ENCODE data around the gene RASL12. TPM values are rescaled to one million over a fixed set of nuclear protein-coding genes. Genes with fewer than 3 reads are reported as not detected.

Gene RASL12
- total and polyA plus RNA-seq, 2 of the 4 experiments (the other 2 are of a cell fraction): 0.18 to 0.22 TPM

- no peak overlapping the region for H3K56ac ChIP-seq (ENCODE audit: extremely low read depth, insufficient read depth, low read length)
- in situ Hi-C loops (cut with MboI; ENCODE audit: low sequenced_read_pairs): no loop called here
- no peak overlapping the region for H3K23ac ChIP-seq (ENCODE audit: low read depth, low read length)
- no peak overlapping the region for H2BK120ac ChIP-seq (ENCODE audit: low read depth, low read length)
- H3K27ac ChIP-seq (ENCODE audit: insufficient read depth, low read length): no peak overlapping the region
- no peak for DNase-seq
- H3K9me1 ChIP-seq (ENCODE audit: insufficient read depth, low read length): peaks cover 3% of the 10 kb centered on the region; the same call in 1 of the 2 replicates
- H3K4me2 ChIP-seq (ENCODE audit: low read depth, low read length): no peak overlapping the region
- no TSS peak for BruUV-seq (replicated peaks)
- H2BK15ac ChIP-seq (ENCODE audit: low read depth, low read length): no peak overlapping the region
- no peak overlapping the region for H2BK5ac ChIP-seq (ENCODE audit: low read depth, low read length, poor library complexity, severe bottlenecking)
- H2AK5ac ChIP-seq (ENCODE audit: low read depth, low read length): no peak overlapping the region
- dilution Hi-C loops (cut with HindIII; ENCODE audit: low sequenced_read_pairs, unreplicated experiment): no loop called here
- H4K8ac ChIP-seq (ENCODE audit: low read depth in 2 of 2, low read length in 2 of 2): no peak overlapping the region
- TF ChIP-seq RAD21 (IDR thresholded peaks at IDR 0.05; ENCODE audit: low read length): no peak
- no peak for TF ChIP-seq POLR2A (IDR thresholded peaks at IDR 0.05; ENCODE audit: low read depth, low read length)
- TF ChIP-seq FOS (IDR thresholded peaks at IDR 0.05; ENCODE audit: low read depth, low read length): no peak
- TF ChIP-seq NFE2L2 (IDR thresholded peaks at IDR 0.05; ENCODE audit: low read depth, low read length): no peak
- TF ChIP-seq BHLHE40 (IDR thresholded peaks at IDR 0.05; ENCODE audit: low read depth, low read length): no peak
- TF ChIP-seq MXI1 (IDR thresholded peaks at IDR 0.05; ENCODE audit: borderline replicate concordance, low read depth, low read length): no peak
- TF ChIP-seq RCOR1 (IDR thresholded peaks at IDR 0.05; ENCODE audit: insufficient replicate concordance, low read length): no peak
- no peak for TF ChIP-seq ELK1 (IDR thresholded peaks at IDR 0.05; ENCODE audit: borderline replicate concordance, low read depth, low read length)
- no peak overlapping the region for H4K91ac ChIP-seq (ENCODE audit: insufficient read depth, low read depth, low read length)
- no peak overlapping the region for H3K18ac ChIP-seq (ENCODE audit: low read depth, low read length)
- H3K79me1 ChIP-seq (ENCODE audit: low read depth in 1 of 2, low read length in 2 of 2): no peaks in the 10 kb centered on the region
- ChIA-PET CTCF (no interaction called here), POLR2A (ENCODE audit: unreplicated experiment) (no interaction called here)
- 77% methylated on average over 83 of the region's 85 CpGs; no CpG with 5 or more reads in 1 of the 2 experiments for WGBS, 2 experiments (ENCODE audit: extremely low coverage in 2 of 2, insufficient read length in 1 of 2)
- no peaks in the 10 kb centered on the region for H3K9me3 ChIP-seq (ENCODE audit: control insufficient read depth, insufficient read depth, low read length)
- ATAC-seq (ENCODE audit: low read depth): no peak
- no peak overlapping the region for H4K5ac ChIP-seq (ENCODE audit: low read depth, low read length)
- H2BK20ac ChIP-seq (ENCODE audit: low read depth, low read length): no peak overlapping the region
- H3K9ac ChIP-seq (ENCODE audit: low read depth, low read length): no peak overlapping the region
- H4K20me1 ChIP-seq (ENCODE audit: insufficient read depth, low read length): no peaks in the 10 kb centered on the region; the same call in none of the 2 replicates
- intact Hi-C loops (cut with micrococcal nuclease): no loop called here
- H3K36me3 ChIP-seq (ENCODE audit: control insufficient read depth, insufficient read depth, low read length): no peaks in the 10 kb centered on the region
- no peak overlapping the region for H2AK9ac ChIP-seq (replicated peaks; ENCODE audit: low read depth, low read length, poor library complexity)
- H3K4ac ChIP-seq (ENCODE audit: low read depth, low read length): no peak overlapping the region
- H3K4me1 ChIP-seq (ENCODE audit: control insufficient read depth, insufficient read depth, low read length): peaks cover 3% of the 10 kb centered on the region; the same call in 1 of the 2 replicates
- peak overlapping the region; percentile 72 for H2AFZ ChIP-seq (replicated peaks; ENCODE audit: low read length, poor library complexity)
- no peak overlapping the region for H3K4me3 ChIP-seq (ENCODE audit: insufficient read depth, low read depth, low read length)
- H3K27me3 ChIP-seq (ENCODE audit: control insufficient read depth, insufficient read depth, low read length): peaks cover 34% of the 10 kb centered on the region
- H3K14ac ChIP-seq (replicated peaks; ENCODE audit: low read depth, low read length): no peak overlapping the region
Observed at GRCh38 chr15:65077291-65077980, 9.6 kb upstream of the RASL12 start.

All from IMR-90 (cell line).